Lower lobe of right lung (tissue), 2 donors: ENCODE results near the gene TRIM75. TPM values are rescaled to one million over a fixed set of nuclear protein-coding genes. Genes with fewer than 3 reads are reported as not detected.
"Not testable (repeated sequence)": the region's sequence is repeated elsewhere in the genome, so short reads cannot be mapped to it uniquely, and the experiment has no call there.

Experiments used
- ATAC-seq, 2 donors: fragments of 200-7000 bp; cut with Tn5 transposase; one replicate each; pipeline ENCODE4 v1.9.1; 2020 to 2022; ENCODE audit warnings: mild to moderate bottlenecking in 2 of 2, moderate library complexity in 2 of 2
- DNase-seq: peaks from one replicate; pipeline ENCODE4 v3.0.0-alpha.2; 2020
- H3K27ac ChIP-seq: fragments of 200-600 bp; one replicate; pipeline ENCODE4 v1.8.0; 2022
- H3K27me3 ChIP-seq: fragments of 200-600 bp; one replicate; pipeline ENCODE4 v1.8.0; 2022; ENCODE audit warnings: low read depth
- H3K36me3 ChIP-seq: fragments of 200-600 bp; one replicate; pipeline ENCODE4 v1.8.0; 2022; ENCODE audit warnings: mild to moderate bottlenecking
- H3K4me1 ChIP-seq: fragments of 200-600 bp; one replicate; pipeline ENCODE4 v1.8.0; 2022
- H3K4me3 ChIP-seq: fragments of 200-600 bp; one replicate; pipeline ENCODE4 v1.8.0; 2022; ENCODE audit warnings: mild to moderate bottlenecking
- H3K9me3 ChIP-seq: fragments of 200-600 bp; one replicate; pipeline ENCODE4 v1.8.0; 2022
- CTCF ChIP-seq: fragments of 200-600 bp; IDR thresholded peaks from one replicate; pipeline ENCODE4 v1.8.0; 2022; ENCODE audit warnings: antibody characterized with exemption, mild to moderate bottlenecking
- intact Hi-C: fragments of 100-400 bp; cut with DNase I; formaldehyde crosslinking; loops from one replicate; pipeline ENCODE4 v1.11.0; 2022
- total RNA-seq: library from RNA; stranded (reverse); fragmentation: NEBNext Ultra II Directional; extraction: Animal tissue kit (Norgen Biotek cat#: 25700); gene quantifications from one replicate; pipeline ENCODE4 v1.2.1, GENCODE V29; 2021
- donor health status: DM: no; HTN: yes; CAD: no; lungs with severe emphysema.

Gene TRIM75
- total RNA-seq, 1 donor from 2014 or later, result not detected

- H3K36me3 ChIP-seq, result peaks cover 61% of the 10 kb centered on the region
- H3K9me3 ChIP-seq, result no peaks in the 10 kb centered on the region
- ATAC-seq (no peak), DNase-seq (no peak)
- no peaks in the 10 kb centered on the region for H3K27me3 ChIP-seq
- H3K27ac ChIP-seq, result no peak overlapping the region
- no peak overlapping the region for H3K4me3 ChIP-seq
- no peaks in the 10 kb centered on the region for H3K4me1 ChIP-seq
- TF ChIP-seq CTCF, result no peak
- intact Hi-C loops, result no loop called here
Observed at GRCh38 chr4:165079476-165079875, 25.8 kb downstream of the TRIM75 start.

GRCh38 chr4:165084787-165085186 lies 31.1 kb downstream of the TRIM75 start:
- ATAC-seq, intact Hi-C loops, H3K9me3 ChIP-seq, H3K27ac ChIP-seq, DNase-seq, H3K4me1 ChIP-seq, H3K27me3 ChIP-seq, H3K4me3 ChIP-seq: not testable (repeated sequence)
- peaks cover 66% of the 10 kb centered on the region for H3K36me3 ChIP-seq

GRCh38 chr4:165085946-165086345 lies 32.3 kb downstream of the TRIM75 start:
- TF ChIP-seq CTCF, result no peak
- H3K27ac ChIP-seq, result no peak overlapping the region
- H3K4me3 ChIP-seq, result no peak overlapping the region
- no peaks in the 10 kb centered on the region for H3K4me1 ChIP-seq
- peaks cover 58% of the 10 kb centered on the region for H3K36me3 ChIP-seq
- H3K9me3 ChIP-seq, result no peaks in the 10 kb centered on the region
- intact Hi-C loops, result no loop called here
- ATAC-seq (no peak), DNase-seq (no peak)
- no peaks in the 10 kb centered on the region for H3K27me3 ChIP-seq

DNA sequence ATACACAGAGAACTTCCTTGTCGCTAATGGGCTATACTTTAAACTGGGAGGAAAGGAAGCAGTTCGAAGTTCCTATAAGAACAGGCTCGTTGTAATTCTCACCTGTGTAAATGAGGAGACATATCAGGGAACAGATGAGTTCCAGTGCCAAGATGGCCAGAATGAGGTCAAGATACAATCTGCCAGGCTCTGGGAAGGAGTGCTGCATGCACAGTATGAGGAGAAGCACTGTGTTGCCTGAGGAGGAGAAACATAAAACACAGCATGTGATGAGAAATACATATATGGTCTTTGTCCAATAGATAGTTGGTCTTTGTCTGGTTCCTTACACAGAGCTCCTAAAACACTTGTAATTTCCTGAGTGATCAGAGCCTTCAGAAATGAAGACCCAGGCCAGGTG lies 34.7 kb downstream of the TRIM75 start:
- Histone ChIP-seq H3K9me3 (no peaks in the 10 kb centered on the region), H3K4me3 (no peak overlapping the region), H3K4me1 (no peaks in the 10 kb centered on the region), H3K27me3 (no peaks in the 10 kb centered on the region), H3K36me3 (peaks cover 67% of the 10 kb centered on the region), H3K27ac (no peak overlapping the region)
- intact Hi-C loops, result no loop called here
- ATAC-seq (no peak), DNase-seq (no peak)
- no peak for TF ChIP-seq CTCF

GRCh38 chr4:165092187-165092586 lies 38.5 kb downstream of the TRIM75 start:
- H3K27me3 ChIP-seq, intact Hi-C loops, H3K4me3 ChIP-seq, H3K9me3 ChIP-seq, DNase-seq, ATAC-seq, H3K27ac ChIP-seq, H3K4me1 ChIP-seq: not testable (repeated sequence)
- peaks cover 64% of the 10 kb centered on the region for H3K36me3 ChIP-seq

DNA sequence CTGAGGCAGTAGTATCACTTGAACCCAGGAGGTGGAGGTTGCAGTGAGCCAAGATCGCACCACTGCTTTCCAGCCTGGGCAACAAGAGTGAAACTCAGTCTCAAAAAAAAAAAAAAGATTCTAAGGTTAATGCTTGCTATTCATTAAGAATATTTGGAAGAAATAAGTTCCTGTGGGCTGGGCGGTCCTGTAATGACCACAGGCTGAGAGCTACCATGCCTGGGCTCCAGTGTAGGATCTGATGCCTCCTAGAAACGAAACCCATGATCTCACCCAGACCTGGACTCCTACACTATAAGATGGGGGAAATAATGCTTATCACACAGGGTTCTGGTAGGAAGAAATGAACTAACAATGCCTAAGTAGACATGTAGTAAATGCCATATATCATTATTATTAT lies 41.2 kb downstream of the TRIM75 start:
- intact Hi-C loops, result no loop called here
- no peak overlapping the region for H3K4me3 ChIP-seq
- no peak for TF ChIP-seq CTCF

GRCh38 chr4:165095291-165095690 lies 41.6 kb downstream of the TRIM75 start:
- Histone ChIP-seq H3K36me3 (peaks cover 67% of the 10 kb centered on the region), H3K4me3 (no peak overlapping the region), H3K9me3 (no peaks in the 10 kb centered on the region), H3K27ac (no peak overlapping the region), H3K4me1 (no peaks in the 10 kb centered on the region), H3K27me3 (no peaks in the 10 kb centered on the region)
- DNase-seq (no peak), ATAC-seq (no peak)
- TF ChIP-seq CTCF, result no peak
- intact Hi-C loops, result no loop called here

More for the DNA sequence above, 41.2 kb downstream of the TRIM75 start:
- ATAC-seq (no peak), DNase-seq (no peak)
- Histone ChIP-seq H3K36me3 (peaks cover 65% of the 10 kb centered on the region), H3K27me3 (no peaks in the 10 kb centered on the region), H3K9me3 (no peaks in the 10 kb centered on the region), H3K4me1 (no peaks in the 10 kb centered on the region), H3K27ac (no peak overlapping the region)
